GM23338 (cell line): Measurements from ENCODE around the gene AGBL4. TPM values are rescaled to one million over a fixed set of nuclear protein-coding genes. Genes with fewer than 3 reads are reported as not detected.

Experiments
- ATAC-seq: fragments of 200-7000 bp; cut with Tn5 transposase; 3 replicates; pipeline ENCODE4 v1.9.1; 2020
- DNase-seq: peaks from one replicate; pipeline ENCODE4 v3.0.0-alpha.2; 2015; ENCODE audit warnings: low spot score
- H2AFZ ChIP-seq: fragments of 200-600 bp; sonication (generic); 2 replicates; pipeline ENCODE4 v1.8.0; 2016; ENCODE audit warnings: antibody characterized with exemption, mild to moderate bottlenecking, moderate library complexity
- H3F3A ChIP-seq: fragments of 200-600 bp; sonication (generic); replicated peaks from 2 replicates; pipeline ENCODE4 v1.8.0; 2017; ENCODE audit warnings: antibody characterized with exemption, mixed run types, low read depth
- H3K27ac ChIP-seq: fragments of 200-600 bp; sonication (generic); 2 replicates; pipeline ENCODE4 v1.6.1; 2016; ENCODE audit warnings: low read depth
- H3K27me3 ChIP-seq: fragments of 200-600 bp; sonication (generic); 2 replicates; pipeline ENCODE4 v1.8.0; 2016; ENCODE audit warnings: mild to moderate bottlenecking, mixed run types, moderate library complexity; ENCODE audit not compliant: insufficient read depth
- H3K36me3 ChIP-seq: fragments of 200-600 bp; sonication (generic); 2 replicates; pipeline ENCODE4 v1.8.0; 2016; ENCODE audit warnings: mild to moderate bottlenecking; ENCODE audit not compliant: insufficient read depth
- H3K4me1 ChIP-seq: fragments of 200-600 bp; sonication (generic); 2 replicates; pipeline ENCODE4 v1.8.0; 2016; ENCODE audit warnings: mild to moderate bottlenecking, moderate library complexity; ENCODE audit not compliant: insufficient read depth
- H3K4me2 ChIP-seq: fragments of 200-600 bp; sonication (generic); 2 replicates; pipeline ENCODE4 v1.7.1; 2017; ENCODE audit warnings: mixed run types
- H3K4me3 ChIP-seq: fragments of 200-600 bp; sonication (generic); 2 replicates; pipeline ENCODE4 v1.6.1; 2016; ENCODE audit warnings: mixed run types
- H3K79me2 ChIP-seq: fragments of 200-600 bp; sonication (generic); replicated peaks from 2 replicates; pipeline ENCODE4 v1.8.0; 2017; ENCODE audit warnings: mild to moderate bottlenecking; ENCODE audit not compliant: insufficient read depth
- H3K9me2 ChIP-seq: fragments of 200-600 bp; sonication (generic); 2 replicates; pipeline ENCODE4 v1.8.0; 2017; ENCODE audit not compliant: insufficient read depth
- H4K20me1 ChIP-seq: fragments of 200-600 bp; sonication (generic); replicated peaks from 2 replicates; pipeline ENCODE4 v1.8.0; 2017; ENCODE audit warnings: mild to moderate bottlenecking; ENCODE audit not compliant: insufficient read depth
- H3K27ac Mint-ChIP-seq: 2 replicates; pipeline ENCODE4 v1.8.0; 2020; ENCODE audit warnings: inconsistent platforms, mild to moderate bottlenecking, moderate library complexity, mixed read lengths
- H3K27me3 Mint-ChIP-seq: 3 replicates; pipeline ENCODE4 v1.8.0; 2022; ENCODE audit warnings: low read depth, mild to moderate bottlenecking, moderate library complexity, mixed read lengths, inconsistent platforms; ENCODE audit not compliant: insufficient read depth, poor library complexity
- H3K36me3 Mint-ChIP-seq: 3 replicates; pipeline ENCODE4 v1.8.0; 2021; ENCODE audit warnings: low read depth, mild to moderate bottlenecking, inconsistent platforms, moderate library complexity, mixed read lengths
- H3K4me1 Mint-ChIP-seq: 3 replicates; pipeline ENCODE4 v1.8.0; 2020; ENCODE audit warnings: mild to moderate bottlenecking, inconsistent platforms, mixed read lengths
- H3K4me3 Mint-ChIP-seq: 3 replicates; pipeline ENCODE4 v1.8.0; 2021; ENCODE audit warnings: moderate library complexity, mild to moderate bottlenecking, inconsistent platforms, mixed read lengths
- H3K9me3 Mint-ChIP-seq: 3 replicates; pipeline ENCODE4 v1.8.0; 2020; ENCODE audit warnings: moderate library complexity, mild to moderate bottlenecking, inconsistent platforms, mixed read lengths
- CREB1 ChIP-seq: fragments of 250-450 bp; sonication (Bioruptor Pico); IDR thresholded peaks from 2 replicates; pipeline ENCODE4 v1.5.0; 2020; ENCODE audit warnings: low read depth, mild to moderate bottlenecking, moderate library complexity
- CTCF ChIP-seq, 2 experiments: fragments of 200-600 bp in 1 of 2; sonication (generic) in 1 of 2; conservative IDR thresholded peaks; 2 replicates each; pipeline versions ENCODE4 v1.5.1 to v1.6.1; 2016 to 2017; ENCODE audit warnings: antibody characterized with exemption in 2 of 2, low read depth in 2 of 2, mild to moderate bottlenecking in 2 of 2, moderate library complexity in 1 of 2
- ETS1 ChIP-seq: IDR thresholded peaks from 2 replicates; pipeline ENCODE4 v1.6.1; 2016; ENCODE audit warnings: antibody characterized with exemption
- EZH2 ChIP-seq: fragments of 200-600 bp; sonication (generic); IDR thresholded peaks from one replicate; pipeline ENCODE4 v1.8.0; 2017; ENCODE audit warnings: antibody characterized with exemption, mild to moderate bottlenecking, low read depth; ENCODE audit not compliant: unreplicated experiment
- EZH2phosphoT487 ChIP-seq: fragments of 200-600 bp; sonication (generic); IDR thresholded peaks from one replicate; pipeline ENCODE4 v1.8.1; 2018; ENCODE audit warnings: antibody characterized with exemption; ENCODE audit not compliant: unreplicated experiment
- JUNB ChIP-seq: IDR thresholded peaks from one replicate; pipeline ENCODE4 v1.6.1; 2016; ENCODE audit warnings: antibody characterized with exemption; ENCODE audit not compliant: unreplicated experiment
- NANOG ChIP-seq: IDR thresholded peaks from 2 replicates; pipeline ENCODE4 v1.6.1; 2016; ENCODE audit warnings: antibody characterized with exemption, borderline replicate concordance
- POLR2AphosphoS5 ChIP-seq: IDR thresholded peaks from 2 replicates; pipeline ENCODE4 v1.6.1; 2016; ENCODE audit warnings: antibody characterized with exemption, low read depth
- REST ChIP-seq: IDR thresholded peaks from one replicate; pipeline ENCODE4 v1.6.1; 2018; ENCODE audit warnings: antibody characterized with exemption; ENCODE audit not compliant: unreplicated experiment
- STAT1 ChIP-seq: IDR thresholded peaks from one replicate; pipeline ENCODE4 v1.6.1; 2016; ENCODE audit warnings: antibody characterized with exemption; ENCODE audit not compliant: unreplicated experiment
- ZNF114 ChIP-seq: fragments of 250-450 bp; sonication (Bioruptor Pico); IDR thresholded peaks from 2 replicates; pipeline ENCODE4 v1.5.0; 2020; ENCODE audit warnings: mild to moderate bottlenecking, moderate library complexity
- ZNF331 ChIP-seq: fragments of 250-450 bp; sonication (Bioruptor Pico); IDR thresholded peaks from 2 replicates; pipeline ENCODE4 v1.5.0; 2020; ENCODE audit warnings: low read depth, mild to moderate bottlenecking, moderate library complexity
- ZNF462 ChIP-seq: fragments of 250-450 bp; sonication (Bioruptor Pico); IDR thresholded peaks from 2 replicates; pipeline ENCODE4 v1.5.0; 2020; ENCODE audit warnings: mild to moderate bottlenecking, moderate library complexity
- polyA plus RNA-seq: library from polyadenylated mRNA; unstranded; fragments of >200 nt; fragmentation: Nextera tagmentation; extraction: Ambion mirVana; gene quantifications from 2 replicates; pipeline ENCODE4 v1.2.1, GENCODE V29; 2016
- total RNA-seq: library from RNA; depleted of rRNA; stranded (reverse); fragments of >200 nt; shearing (Covaris generic); gene quantifications from 2 replicates; pipeline ENCODE4 v1.2.3, GENCODE V29; 2014

AGBL4 gene
- total and polyA plus RNA-seq, 2 experiments from 2014 or later, result 0.91 to 1.5 TPM

- no peak for ATAC-seq
- Histone ChIP-seq H3K27me3 (no peaks in the 10 kb centered on the region), H3K4me3 (no peak overlapping the region), H3K36me3 (no peaks in the 10 kb centered on the region), H3K9me2 (peaks cover 3% of the 10 kb centered on the region; the same call in 1 of the 2 replicates), H2AFZ (no peak overlapping the region), H4K20me1 (no peaks in the 10 kb centered on the region), H3K4me1 (no peaks in the 10 kb centered on the region), H3K27ac (no peak overlapping the region), H3K4me2 (no peak overlapping the region), H3F3A (no peaks in the 10 kb centered on the region), H3K79me2 (no peaks in the 10 kb centered on the region)
- peaks cover 4% of the 10 kb centered on the region for H3K27me3 Mint-ChIP-seq
- no peak for TF ChIP-seq EZH2phosphoT487
- no peak for TF ChIP-seq POLR2AphosphoS5
- TF ChIP-seq ZNF462 (CRISPR knock-in tag), result no peak
- TF ChIP-seq ZNF114 (CRISPR knock-in tag), result no peak
- TF ChIP-seq ETS1, result no peak
- TF ChIP-seq STAT1, result no peak
- TF ChIP-seq NANOG, result no peak
- no peak for TF ChIP-seq CTCF (conservative IDR thresholded peaks at IDR 0.05; ENCODE audit: low read depth in 2 of 2)
- no peak for TF ChIP-seq JUNB
- TF ChIP-seq EZH2, result no peak
- no peak for TF ChIP-seq REST
- TF ChIP-seq CREB1 (CRISPR knock-in tag), result no peak
- no peak for TF ChIP-seq ZNF331 (CRISPR knock-in tag)
- no peaks in the 10 kb centered on the region; the same call in 2 of the 3 replicates for H3K9me3 Mint-ChIP-seq
- no peaks in the 10 kb centered on the region for H3K36me3 Mint-ChIP-seq
- DNase-seq, result no peak
- H3K4me3 Mint-ChIP-seq, result no peak overlapping the region
- H3K27ac Mint-ChIP-seq, result no peak overlapping the region
- H3K4me1 Mint-ChIP-seq, result no peaks in the 10 kb centered on the region
Measured at GRCh38 chr1:48841461-48841860, 1182.3 kb downstream of the AGBL4 start.
